HepG2 (cell line): ENCODE measurements around the gene PSD. TPM values are rescaled to one million over a fixed set of nuclear protein-coding genes. Genes with fewer than 3 reads are reported as not detected.

Experiments
- NFYC ChIP-seq: IDR thresholded peaks from 2 replicates; pipeline ENCODE4 v1.6.1; 2016; ENCODE audit warnings: missing genetic modification reagents, missing compliant biosample characterization
- NR2C2 ChIP-seq: sonication (generic); formaldehyde crosslinking; IDR thresholded peaks from 2 replicates; pipeline ENCODE4 v1.4.0; 2020; ENCODE audit warnings: missing genetic modification reagents, mild to moderate bottlenecking, moderate library complexity, borderline replicate concordance
- SMYD3 ChIP-seq: sonication (generic); formaldehyde crosslinking; IDR thresholded peaks from 2 replicates; pipeline ENCODE4 v1.8.1; 2023; ENCODE audit warnings: mild to moderate bottlenecking, missing genetic modification reagents
- ZNF143 ChIP-seq: sonication (generic); formaldehyde crosslinking; IDR thresholded peaks from 2 replicates; pipeline ENCODE4 v1.4.0; 2020; ENCODE audit warnings: missing genetic modification reagents
- ZNF33A ChIP-seq: sonication (generic); formaldehyde crosslinking; IDR thresholded peaks from 2 replicates; pipeline ENCODE4 v1.5.1; 2020; ENCODE audit warnings: missing genetic modification reagents, mild to moderate bottlenecking, moderate library complexity, borderline replicate concordance
- ZNF501 ChIP-seq: sonication (generic); formaldehyde crosslinking; IDR thresholded peaks from 2 replicates; pipeline ENCODE4 v1.5.1; 2020; ENCODE audit warnings: mild to moderate bottlenecking, moderate library complexity, missing genetic modification reagents
- ZNF607 ChIP-seq: sonication (generic); formaldehyde crosslinking; IDR thresholded peaks from 2 replicates; pipeline ENCODE4 v1.5.1; 2020; ENCODE audit warnings: missing genetic modification reagents, mild to moderate bottlenecking, borderline replicate concordance
- polyA plus RNA-seq, 8 experiments: library from polyadenylated mRNA; depleted of rRNA in 3 of 8; stranded (reverse) in 7 of 8; unstranded in 1 of 8; fragments of >200 nt; fragmentation: Illumina TruSeq in 4 of 8; extraction: Trizol in 4 of 8; gene quantifications; 2 replicates each; pipeline versions ENCODE4 v1.2.1 to v1.2.3, GENCODE V29; 2011 to 2016; ENCODE audit warnings: low read depth in 4 of 8, missing spikeins in 1 of 8, mixed read lengths in 1 of 8; ENCODE audit not compliant: insufficient read depth in 1 of 8
- total RNA-seq, 5 experiments: library from RNA; depleted of rRNA; stranded (reverse); fragments of >200 nt; fragmentation: Illumina TruSeq; extraction: Trizol; gene quantifications; 2 replicates each; pipeline ENCODE4 v1.2.3, GENCODE V29; 2016; ENCODE audit warnings: low read depth in 1 of 5
- TF ChIP-seq, protein P1 (sequence below): sonication (generic); formaldehyde crosslinking; IDR thresholded peaks from 2 replicates; pipeline ENCODE4 v1.5.1; 2020; ENCODE audit warnings: mild to moderate bottlenecking, missing genetic modification reagents, moderate library complexity
- TF ChIP-seq, protein P2 (sequence below): IDR thresholded peaks from 2 replicates; pipeline ENCODE4 v1.6.1; 2016
- TF ChIP-seq, protein P3 (sequence below): IDR thresholded peaks from 2 replicates; pipeline ENCODE4 v1.6.1; 2012; ENCODE audit warnings: low read length, improper control_type of control experiment
- TF ChIP-seq, protein P4 (sequence below): sonication (generic); formaldehyde crosslinking; IDR thresholded peaks from 2 replicates; pipeline ENCODE4 v1.4.0; 2020; ENCODE audit warnings: missing genetic modification reagents, borderline replicate concordance
- TF ChIP-seq, protein P5 (sequence below): conservative IDR thresholded peaks from 2 replicates; pipeline ENCODE4 v1.6.1; 2018; ENCODE audit warnings: missing genetic modification reagents

Gene PSD
- total and polyA plus RNA-seq, 2 of the 13 experiments (the other 11 are each of a cell fraction or from before 2014, with no cell fraction given), result 0.35 to 0.58 TPM

DNA sequence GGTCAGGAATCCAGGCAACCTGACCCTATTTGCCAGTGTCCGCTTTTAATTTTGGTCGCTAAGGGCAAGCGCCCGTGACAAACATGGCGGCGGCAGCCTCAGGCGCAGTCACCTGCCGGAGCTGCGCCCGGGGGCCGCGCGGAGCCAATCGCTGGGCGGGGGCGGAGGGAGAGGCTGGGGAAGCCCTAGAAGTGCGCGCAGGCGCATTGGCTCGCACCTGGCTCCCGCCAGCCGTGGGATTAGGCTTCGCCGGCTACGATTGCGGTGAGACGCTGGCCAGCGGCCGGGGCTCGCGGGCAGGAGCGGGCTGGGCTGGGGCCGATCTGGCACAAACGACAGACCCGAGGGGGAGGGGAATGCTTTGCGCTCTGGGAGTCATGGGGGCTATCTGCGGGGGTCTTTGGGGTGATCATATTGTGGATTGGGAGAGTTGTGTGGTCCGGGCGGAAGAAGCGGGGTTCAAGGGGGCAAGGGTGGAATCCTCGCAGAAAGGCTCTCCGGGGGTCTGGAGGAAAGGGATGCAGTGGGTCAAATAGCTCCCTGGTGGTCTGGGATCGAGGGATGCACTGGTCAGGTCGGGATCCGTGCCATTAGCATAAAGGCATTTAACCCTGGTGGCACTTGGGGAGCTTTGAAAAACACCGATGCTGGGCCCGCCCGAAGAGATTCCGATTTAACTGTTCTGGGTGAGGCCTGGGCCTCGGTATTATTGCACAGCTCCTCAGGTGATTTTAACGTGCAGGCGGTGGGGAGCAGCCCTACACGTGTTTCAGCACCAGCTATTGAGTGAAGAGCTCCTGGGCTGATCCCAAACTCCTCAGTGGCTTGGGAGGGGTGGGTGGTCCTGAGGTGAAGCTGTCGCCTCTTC is 42.8 kb upstream of the PSD start (continued):
- TF ChIP-seq, protein P1, sequence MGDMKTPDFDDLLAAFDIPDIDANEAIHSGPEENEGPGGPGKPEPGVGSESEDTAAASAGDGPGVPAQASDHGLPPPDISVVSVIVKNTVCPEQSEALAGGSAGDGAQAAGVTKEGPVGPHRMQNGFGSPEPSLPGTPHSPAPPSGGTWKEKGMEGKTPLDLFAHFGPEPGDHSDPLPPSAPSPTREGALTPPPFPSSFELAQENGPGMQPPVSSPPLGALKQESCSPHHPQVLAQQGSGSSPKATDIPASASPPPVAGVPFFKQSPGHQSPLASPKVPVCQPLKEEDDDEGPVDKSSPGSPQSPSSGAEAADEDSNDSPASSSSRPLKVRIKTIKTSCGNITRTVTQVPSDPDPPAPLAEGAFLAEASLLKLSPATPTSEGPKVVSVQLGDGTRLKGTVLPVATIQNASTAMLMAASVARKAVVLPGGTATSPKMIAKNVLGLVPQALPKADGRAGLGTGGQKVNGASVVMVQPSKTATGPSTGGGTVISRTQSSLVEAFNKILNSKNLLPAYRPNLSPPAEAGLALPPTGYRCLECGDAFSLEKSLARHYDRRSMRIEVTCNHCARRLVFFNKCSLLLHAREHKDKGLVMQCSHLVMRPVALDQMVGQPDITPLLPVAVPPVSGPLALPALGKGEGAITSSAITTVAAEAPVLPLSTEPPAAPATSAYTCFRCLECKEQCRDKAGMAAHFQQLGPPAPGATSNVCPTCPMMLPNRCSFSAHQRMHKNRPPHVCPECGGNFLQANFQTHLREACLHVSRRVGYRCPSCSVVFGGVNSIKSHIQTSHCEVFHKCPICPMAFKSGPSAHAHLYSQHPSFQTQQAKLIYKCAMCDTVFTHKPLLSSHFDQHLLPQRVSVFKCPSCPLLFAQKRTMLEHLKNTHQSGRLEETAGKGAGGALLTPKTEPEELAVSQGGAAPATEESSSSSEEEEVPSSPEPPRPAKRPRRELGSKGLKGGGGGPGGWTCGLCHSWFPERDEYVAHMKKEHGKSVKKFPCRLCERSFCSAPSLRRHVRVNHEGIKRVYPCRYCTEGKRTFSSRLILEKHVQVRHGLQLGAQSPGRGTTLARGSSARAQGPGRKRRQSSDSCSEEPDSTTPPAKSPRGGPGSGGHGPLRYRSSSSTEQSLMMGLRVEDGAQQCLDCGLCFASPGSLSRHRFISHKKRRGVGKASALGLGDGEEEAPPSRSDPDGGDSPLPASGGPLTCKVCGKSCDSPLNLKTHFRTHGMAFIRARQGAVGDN (CRISPR knock-in tag), result peak; percentile 90
- TF ChIP-seq NR2C2 (CRISPR knock-in tag) (peak; percentile 92), SMYD3 (peak; percentile 65; the same call in 1 of the 2 replicates), ZNF143 (CRISPR knock-in tag) (peak; percentile 52; the same call in 1 of the 2 replicates), ZNF607 (CRISPR knock-in tag) (no peak), ZNF501 (CRISPR knock-in tag) (peak; percentile 85), ZNF33A (peak; percentile 31; the same call in 1 of the 2 replicates), NFYC (CRISPR knock-in tag) (peak; percentile 86)
- TF ChIP-seq, protein P2, sequence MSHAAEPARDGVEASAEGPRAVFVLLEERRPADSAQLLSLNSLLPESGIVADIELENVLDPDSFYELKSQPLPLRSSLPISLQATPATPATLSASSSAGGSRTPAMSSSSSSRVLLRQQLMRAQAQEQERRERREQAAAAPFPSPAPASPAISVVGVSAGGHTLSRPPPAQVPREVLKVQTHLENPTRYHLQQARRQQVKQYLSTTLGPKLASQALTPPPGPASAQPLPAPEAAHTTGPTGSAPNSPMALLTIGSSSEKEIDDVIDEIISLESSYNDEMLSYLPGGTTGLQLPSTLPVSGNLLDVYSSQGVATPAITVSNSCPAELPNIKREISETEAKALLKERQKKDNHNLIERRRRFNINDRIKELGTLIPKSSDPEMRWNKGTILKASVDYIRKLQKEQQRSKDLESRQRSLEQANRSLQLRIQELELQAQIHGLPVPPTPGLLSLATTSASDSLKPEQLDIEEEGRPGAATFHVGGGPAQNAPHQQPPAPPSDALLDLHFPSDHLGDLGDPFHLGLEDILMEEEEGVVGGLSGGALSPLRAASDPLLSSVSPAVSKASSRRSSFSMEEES, result peak; percentile 72; the same call in 1 of the 2 replicates
- TF ChIP-seq, protein P3, sequence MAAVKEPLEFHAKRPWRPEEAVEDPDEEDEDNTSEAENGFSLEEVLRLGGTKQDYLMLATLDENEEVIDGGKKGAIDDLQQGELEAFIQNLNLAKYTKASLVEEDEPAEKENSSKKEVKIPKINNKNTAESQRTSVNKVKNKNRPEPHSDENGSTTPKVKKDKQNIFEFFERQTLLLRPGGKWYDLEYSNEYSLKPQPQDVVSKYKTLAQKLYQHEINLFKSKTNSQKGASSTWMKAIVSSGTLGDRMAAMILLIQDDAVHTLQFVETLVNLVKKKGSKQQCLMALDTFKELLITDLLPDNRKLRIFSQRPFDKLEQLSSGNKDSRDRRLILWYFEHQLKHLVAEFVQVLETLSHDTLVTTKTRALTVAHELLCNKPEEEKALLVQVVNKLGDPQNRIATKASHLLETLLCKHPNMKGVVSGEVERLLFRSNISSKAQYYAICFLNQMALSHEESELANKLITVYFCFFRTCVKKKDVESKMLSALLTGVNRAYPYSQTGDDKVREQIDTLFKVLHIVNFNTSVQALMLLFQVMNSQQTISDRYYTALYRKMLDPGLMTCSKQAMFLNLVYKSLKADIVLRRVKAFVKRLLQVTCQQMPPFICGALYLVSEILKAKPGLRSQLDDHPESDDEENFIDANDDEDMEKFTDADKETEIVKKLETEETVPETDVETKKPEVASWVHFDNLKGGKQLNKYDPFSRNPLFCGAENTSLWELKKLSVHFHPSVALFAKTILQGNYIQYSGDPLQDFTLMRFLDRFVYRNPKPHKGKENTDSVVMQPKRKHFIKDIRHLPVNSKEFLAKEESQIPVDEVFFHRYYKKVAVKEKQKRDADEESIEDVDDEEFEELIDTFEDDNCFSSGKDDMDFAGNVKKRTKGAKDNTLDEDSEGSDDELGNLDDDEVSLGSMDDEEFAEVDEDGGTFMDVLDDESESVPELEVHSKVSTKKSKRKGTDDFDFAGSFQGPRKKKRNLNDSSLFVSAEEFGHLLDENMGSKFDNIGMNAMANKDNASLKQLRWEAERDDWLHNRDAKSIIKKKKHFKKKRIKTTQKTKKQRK, result no peak
- TF ChIP-seq, protein P4, sequence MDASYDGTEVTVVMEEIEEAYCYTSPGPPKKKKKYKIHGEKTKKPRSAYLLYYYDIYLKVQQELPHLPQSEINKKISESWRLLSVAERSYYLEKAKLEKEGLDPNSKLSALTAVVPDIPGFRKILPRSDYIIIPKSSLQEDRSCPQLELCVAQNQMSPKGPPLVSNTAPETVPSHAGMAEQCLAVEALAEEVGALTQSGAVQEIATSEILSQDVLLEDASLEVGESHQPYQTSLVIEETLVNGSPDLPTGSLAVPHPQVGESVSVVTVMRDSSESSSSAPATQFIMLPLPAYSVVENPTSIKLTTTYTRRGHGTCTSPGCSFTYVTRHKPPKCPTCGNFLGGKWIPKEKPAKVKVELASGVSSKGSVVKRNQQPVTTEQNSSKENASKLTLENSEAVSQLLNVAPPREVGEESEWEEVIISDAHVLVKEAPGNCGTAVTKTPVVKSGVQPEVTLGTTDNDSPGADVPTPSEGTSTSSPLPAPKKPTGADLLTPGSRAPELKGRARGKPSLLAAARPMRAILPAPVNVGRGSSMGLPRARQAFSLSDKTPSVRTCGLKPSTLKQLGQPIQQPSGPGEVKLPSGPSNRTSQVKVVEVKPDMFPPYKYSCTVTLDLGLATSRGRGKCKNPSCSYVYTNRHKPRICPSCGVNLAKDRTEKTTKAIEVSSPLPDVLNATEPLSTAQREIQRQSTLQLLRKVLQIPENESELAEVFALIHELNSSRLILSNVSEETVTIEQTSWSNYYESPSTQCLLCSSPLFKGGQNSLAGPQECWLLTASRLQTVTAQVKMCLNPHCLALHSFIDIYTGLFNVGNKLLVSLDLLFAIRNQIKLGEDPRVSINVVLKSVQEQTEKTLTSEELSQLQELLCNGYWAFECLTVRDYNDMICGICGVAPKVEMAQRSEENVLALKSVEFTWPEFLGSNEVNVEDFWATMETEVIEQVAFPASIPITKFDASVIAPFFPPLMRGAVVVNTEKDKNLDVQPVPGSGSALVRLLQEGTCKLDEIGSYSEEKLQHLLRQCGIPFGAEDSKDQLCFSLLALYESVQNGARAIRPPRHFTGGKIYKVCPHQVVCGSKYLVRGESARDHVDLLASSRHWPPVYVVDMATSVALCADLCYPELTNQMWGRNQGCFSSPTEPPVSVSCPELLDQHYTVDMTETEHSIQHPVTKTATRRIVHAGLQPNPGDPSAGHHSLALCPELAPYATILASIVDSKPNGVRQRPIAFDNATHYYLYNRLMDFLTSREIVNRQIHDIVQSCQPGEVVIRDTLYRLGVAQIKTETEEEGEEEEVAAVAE, result peak; percentile 79
- TF ChIP-seq, protein P5, sequence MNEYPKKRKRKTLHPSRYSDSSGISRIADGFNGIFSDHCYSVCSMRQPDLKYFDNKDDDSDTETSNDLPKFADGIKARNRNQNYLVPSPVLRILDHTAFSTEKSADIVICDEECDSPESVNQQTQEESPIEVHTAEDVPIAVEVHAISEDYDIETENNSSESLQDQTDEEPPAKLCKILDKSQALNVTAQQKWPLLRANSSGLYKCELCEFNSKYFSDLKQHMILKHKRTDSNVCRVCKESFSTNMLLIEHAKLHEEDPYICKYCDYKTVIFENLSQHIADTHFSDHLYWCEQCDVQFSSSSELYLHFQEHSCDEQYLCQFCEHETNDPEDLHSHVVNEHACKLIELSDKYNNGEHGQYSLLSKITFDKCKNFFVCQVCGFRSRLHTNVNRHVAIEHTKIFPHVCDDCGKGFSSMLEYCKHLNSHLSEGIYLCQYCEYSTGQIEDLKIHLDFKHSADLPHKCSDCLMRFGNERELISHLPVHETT (CRISPR knock-in tag), result no peak
